ENCODE results near the gene DNAJC1.

DNA sequence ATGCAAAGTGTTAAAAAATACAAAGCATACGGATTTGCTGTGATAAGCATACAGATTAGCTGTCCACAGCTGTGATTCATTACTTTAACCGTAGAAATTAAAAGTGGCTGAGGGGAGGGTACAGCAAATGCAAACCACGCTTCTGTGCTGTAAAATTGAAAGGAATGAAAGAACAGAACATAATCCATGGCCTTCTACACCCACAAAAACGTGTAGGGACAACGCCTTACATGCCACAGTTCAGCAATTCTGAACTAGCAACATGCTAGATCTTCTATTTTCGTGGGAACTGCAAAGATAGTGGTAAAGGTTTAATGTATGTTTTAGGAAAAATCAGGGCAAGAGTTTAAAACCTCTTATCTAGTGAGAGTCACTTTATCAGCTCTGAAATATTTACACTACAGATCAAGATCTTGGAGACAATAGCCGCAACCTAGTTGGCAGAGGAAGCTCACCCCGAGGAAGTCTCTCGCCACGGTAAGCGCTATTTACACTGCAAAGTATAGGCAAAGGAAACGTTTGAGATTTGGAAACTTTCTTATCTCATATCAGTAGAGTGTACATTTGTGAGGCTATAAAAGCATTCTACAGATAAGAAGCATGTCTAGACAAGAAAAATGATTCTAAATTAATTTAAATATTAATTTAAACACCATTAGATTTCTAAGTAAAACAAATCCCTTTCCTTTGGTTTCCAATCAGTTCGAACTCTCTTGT is 275.9 kb downstream of the DNAJC1 start:
- TF ChIP-seq, protein P1, sequence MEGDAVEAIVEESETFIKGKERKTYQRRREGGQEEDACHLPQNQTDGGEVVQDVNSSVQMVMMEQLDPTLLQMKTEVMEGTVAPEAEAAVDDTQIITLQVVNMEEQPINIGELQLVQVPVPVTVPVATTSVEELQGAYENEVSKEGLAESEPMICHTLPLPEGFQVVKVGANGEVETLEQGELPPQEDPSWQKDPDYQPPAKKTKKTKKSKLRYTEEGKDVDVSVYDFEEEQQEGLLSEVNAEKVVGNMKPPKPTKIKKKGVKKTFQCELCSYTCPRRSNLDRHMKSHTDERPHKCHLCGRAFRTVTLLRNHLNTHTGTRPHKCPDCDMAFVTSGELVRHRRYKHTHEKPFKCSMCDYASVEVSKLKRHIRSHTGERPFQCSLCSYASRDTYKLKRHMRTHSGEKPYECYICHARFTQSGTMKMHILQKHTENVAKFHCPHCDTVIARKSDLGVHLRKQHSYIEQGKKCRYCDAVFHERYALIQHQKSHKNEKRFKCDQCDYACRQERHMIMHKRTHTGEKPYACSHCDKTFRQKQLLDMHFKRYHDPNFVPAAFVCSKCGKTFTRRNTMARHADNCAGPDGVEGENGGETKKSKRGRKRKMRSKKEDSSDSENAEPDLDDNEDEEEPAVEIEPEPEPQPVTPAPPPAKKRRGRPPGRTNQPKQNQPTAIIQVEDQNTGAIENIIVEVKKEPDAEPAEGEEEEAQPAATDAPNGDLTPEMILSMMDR (IDR thresholded peaks at IDR 0.05): no peak
- no peak for TF ChIP-seq ZFX (IDR thresholded peaks at IDR 0.05; ENCODE audit: borderline replicate concordance)

All from 22Rv1 (cell line).